ENCODE measurements around the gene LRPAP1. TPM values are rescaled to one million over a fixed set of nuclear protein-coding genes. Genes with fewer than 3 reads are reported as not detected.

Gene LRPAP1
- total RNA-seq, 1 experiment from 2014 or later = 90.8 TPM

DNA sequence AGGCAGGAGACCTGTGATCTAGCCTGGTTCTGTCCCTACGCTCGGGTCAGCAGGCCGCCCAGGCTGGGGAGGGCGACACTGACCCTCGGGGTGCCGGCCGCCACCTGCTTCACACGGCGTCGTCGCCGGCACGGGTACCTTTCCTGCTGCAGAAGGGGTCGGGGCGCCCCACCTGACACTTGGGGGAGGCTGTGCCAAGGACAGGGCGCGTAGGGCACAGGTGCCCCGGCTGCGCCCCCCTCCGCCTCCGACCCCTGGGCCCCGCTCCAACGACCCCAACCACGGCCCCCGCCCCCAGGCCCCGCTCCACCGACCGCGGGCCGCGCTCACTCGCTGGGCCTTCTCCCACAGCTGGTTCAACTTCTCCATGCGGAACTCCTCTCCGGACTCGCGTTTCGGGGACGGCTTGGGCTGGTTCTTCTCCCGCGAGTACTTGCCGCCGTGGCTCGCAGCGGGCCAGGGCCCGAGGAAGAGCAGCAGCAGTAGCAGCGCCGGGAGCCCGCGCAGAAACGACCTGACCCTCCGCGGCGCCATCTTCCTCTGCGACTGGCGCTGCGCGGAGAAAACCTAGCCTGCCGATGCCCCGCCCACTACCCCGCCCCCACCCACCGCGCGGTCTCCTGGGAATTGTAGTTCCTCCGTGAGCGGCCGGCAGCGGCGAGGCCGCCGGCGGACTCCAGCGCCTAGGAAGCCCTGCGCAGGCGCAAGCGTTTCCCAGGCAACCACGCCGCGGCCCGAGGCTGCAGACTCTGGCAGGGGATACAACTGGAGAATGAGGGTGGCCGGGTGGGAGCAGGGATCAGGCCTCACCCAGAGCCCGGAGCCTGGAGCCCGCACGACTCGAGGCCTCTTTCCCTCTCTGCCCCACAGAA is at the start of gene LRPAP1 (continued):
- TF ChIP-seq, protein P1, sequence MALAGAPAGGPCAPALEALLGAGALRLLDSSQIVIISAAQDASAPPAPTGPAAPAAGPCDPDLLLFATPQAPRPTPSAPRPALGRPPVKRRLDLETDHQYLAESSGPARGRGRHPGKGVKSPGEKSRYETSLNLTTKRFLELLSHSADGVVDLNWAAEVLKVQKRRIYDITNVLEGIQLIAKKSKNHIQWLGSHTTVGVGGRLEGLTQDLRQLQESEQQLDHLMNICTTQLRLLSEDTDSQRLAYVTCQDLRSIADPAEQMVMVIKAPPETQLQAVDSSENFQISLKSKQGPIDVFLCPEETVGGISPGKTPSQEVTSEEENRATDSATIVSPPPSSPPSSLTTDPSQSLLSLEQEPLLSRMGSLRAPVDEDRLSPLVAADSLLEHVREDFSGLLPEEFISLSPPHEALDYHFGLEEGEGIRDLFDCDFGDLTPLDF (CRISPR knock-in tag; IDR thresholded peaks at IDR 0.05) = 0 out of 2 replicates have a peak, but pooled peaks have one; percentile 25
- TF ChIP-seq ZNF423 (CRISPR knock-in tag; IDR thresholded peaks at IDR 0.05) = no peak
- peak; percentile 70; the same call in 1 of the 2 replicates for TF ChIP-seq MYBL2 (CRISPR knock-in tag; IDR thresholded peaks at IDR 0.05)
- TF ChIP-seq, protein P2, sequence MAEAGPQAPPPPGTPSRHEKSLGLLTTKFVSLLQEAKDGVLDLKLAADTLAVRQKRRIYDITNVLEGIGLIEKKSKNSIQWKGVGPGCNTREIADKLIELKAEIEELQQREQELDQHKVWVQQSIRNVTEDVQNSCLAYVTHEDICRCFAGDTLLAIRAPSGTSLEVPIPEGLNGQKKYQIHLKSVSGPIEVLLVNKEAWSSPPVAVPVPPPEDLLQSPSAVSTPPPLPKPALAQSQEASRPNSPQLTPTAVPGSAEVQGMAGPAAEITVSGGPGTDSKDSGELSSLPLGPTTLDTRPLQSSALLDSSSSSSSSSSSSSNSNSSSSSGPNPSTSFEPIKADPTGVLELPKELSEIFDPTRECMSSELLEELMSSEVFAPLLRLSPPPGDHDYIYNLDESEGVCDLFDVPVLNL (CRISPR knock-in tag; IDR thresholded peaks at IDR 0.05; ENCODE audit: borderline replicate concordance, low read depth) = 0 out of 2 replicates have a peak, but pooled peaks have one; percentile 50
- TF ChIP-seq TP53 (CRISPR knock-in tag; IDR thresholded peaks at IDR 0.05) = no peak
- TF ChIP-seq NFYB (CRISPR knock-in tag; conservative IDR thresholded peaks at IDR 0.05; ENCODE audit: low read depth) = no peak
- TF ChIP-seq, protein P3, sequence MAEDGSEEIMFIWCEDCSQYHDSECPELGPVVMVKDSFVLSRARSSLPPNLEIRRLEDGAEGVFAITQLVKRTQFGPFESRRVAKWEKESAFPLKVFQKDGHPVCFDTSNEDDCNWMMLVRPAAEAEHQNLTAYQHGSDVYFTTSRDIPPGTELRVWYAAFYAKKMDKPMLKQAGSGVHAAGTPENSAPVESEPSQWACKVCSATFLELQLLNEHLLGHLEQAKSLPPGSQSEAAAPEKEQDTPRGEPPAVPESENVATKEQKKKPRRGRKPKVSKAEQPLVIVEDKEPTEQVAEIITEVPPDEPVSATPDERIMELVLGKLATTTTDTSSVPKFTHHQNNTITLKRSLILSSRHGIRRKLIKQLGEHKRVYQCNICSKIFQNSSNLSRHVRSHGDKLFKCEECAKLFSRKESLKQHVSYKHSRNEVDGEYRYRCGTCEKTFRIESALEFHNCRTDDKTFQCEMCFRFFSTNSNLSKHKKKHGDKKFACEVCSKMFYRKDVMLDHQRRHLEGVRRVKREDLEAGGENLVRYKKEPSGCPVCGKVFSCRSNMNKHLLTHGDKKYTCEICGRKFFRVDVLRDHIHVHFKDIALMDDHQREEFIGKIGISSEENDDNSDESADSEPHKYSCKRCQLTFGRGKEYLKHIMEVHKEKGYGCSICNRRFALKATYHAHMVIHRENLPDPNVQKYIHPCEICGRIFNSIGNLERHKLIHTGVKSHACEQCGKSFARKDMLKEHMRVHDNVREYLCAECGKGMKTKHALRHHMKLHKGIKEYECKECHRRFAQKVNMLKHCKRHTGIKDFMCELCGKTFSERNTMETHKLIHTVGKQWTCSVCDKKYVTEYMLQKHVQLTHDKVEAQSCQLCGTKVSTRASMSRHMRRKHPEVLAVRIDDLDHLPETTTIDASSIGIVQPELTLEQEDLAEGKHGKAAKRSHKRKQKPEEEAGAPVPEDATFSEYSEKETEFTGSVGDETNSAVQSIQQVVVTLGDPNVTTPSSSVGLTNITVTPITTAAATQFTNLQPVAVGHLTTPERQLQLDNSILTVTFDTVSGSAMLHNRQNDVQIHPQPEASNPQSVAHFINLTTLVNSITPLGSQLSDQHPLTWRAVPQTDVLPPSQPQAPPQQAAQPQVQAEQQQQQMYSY (CRISPR knock-in tag; IDR thresholded peaks at IDR 0.05) = no peak
- TF ChIP-seq, protein P4, sequence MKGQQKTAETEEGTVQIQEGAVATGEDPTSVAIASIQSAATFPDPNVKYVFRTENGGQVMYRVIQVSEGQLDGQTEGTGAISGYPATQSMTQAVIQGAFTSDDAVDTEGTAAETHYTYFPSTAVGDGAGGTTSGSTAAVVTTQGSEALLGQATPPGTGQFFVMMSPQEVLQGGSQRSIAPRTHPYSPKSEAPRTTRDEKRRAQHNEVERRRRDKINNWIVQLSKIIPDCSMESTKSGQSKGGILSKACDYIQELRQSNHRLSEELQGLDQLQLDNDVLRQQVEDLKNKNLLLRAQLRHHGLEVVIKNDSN (CRISPR knock-in tag; IDR thresholded peaks at IDR 0.05) = no peak
- TF ChIP-seq PRRX2 (CRISPR knock-in tag; IDR thresholded peaks at IDR 0.05) = no peak
- TF ChIP-seq, protein P5, sequence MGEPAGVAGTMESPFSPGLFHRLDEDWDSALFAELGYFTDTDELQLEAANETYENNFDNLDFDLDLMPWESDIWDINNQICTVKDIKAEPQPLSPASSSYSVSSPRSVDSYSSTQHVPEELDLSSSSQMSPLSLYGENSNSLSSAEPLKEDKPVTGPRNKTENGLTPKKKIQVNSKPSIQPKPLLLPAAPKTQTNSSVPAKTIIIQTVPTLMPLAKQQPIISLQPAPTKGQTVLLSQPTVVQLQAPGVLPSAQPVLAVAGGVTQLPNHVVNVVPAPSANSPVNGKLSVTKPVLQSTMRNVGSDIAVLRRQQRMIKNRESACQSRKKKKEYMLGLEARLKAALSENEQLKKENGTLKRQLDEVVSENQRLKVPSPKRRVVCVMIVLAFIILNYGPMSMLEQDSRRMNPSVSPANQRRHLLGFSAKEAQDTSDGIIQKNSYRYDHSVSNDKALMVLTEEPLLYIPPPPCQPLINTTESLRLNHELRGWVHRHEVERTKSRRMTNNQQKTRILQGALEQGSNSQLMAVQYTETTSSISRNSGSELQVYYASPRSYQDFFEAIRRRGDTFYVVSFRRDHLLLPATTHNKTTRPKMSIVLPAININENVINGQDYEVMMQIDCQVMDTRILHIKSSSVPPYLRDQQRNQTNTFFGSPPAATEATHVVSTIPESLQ (CRISPR knock-in tag; IDR thresholded peaks at IDR 0.05) = no peak
- no peak for TF ChIP-seq CREM (CRISPR knock-in tag; IDR thresholded peaks at IDR 0.05)
- TF ChIP-seq, protein P6, sequence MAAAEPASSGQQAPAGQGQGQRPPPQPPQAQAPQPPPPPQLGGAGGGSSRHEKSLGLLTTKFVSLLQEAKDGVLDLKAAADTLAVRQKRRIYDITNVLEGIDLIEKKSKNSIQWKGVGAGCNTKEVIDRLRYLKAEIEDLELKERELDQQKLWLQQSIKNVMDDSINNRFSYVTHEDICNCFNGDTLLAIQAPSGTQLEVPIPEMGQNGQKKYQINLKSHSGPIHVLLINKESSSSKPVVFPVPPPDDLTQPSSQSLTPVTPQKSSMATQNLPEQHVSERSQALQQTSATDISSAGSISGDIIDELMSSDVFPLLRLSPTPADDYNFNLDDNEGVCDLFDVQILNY (CRISPR knock-in tag; IDR thresholded peaks at IDR 0.05) = 0 out of 2 replicates have a peak, but pooled peaks have one; percentile 47
- no peak for TF ChIP-seq FOXJ3 (CRISPR knock-in tag; IDR thresholded peaks at IDR 0.05; ENCODE audit: borderline replicate concordance)
- TF ChIP-seq, protein P7, sequence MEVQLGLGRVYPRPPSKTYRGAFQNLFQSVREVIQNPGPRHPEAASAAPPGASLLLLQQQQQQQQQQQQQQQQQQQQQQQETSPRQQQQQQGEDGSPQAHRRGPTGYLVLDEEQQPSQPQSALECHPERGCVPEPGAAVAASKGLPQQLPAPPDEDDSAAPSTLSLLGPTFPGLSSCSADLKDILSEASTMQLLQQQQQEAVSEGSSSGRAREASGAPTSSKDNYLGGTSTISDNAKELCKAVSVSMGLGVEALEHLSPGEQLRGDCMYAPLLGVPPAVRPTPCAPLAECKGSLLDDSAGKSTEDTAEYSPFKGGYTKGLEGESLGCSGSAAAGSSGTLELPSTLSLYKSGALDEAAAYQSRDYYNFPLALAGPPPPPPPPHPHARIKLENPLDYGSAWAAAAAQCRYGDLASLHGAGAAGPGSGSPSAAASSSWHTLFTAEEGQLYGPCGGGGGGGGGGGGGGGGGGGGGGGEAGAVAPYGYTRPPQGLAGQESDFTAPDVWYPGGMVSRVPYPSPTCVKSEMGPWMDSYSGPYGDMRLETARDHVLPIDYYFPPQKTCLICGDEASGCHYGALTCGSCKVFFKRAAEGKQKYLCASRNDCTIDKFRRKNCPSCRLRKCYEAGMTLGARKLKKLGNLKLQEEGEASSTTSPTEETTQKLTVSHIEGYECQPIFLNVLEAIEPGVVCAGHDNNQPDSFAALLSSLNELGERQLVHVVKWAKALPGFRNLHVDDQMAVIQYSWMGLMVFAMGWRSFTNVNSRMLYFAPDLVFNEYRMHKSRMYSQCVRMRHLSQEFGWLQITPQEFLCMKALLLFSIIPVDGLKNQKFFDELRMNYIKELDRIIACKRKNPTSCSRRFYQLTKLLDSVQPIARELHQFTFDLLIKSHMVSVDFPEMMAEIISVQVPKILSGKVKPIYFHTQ (CRISPR knock-in tag; IDR thresholded peaks at IDR 0.05) = no peak
- 0 out of 2 replicates have a peak, but pooled peaks have one; percentile 30 for TF ChIP-seq GABPB1 (CRISPR knock-in tag; IDR thresholded peaks at IDR 0.05)
- TF ChIP-seq, protein P8, sequence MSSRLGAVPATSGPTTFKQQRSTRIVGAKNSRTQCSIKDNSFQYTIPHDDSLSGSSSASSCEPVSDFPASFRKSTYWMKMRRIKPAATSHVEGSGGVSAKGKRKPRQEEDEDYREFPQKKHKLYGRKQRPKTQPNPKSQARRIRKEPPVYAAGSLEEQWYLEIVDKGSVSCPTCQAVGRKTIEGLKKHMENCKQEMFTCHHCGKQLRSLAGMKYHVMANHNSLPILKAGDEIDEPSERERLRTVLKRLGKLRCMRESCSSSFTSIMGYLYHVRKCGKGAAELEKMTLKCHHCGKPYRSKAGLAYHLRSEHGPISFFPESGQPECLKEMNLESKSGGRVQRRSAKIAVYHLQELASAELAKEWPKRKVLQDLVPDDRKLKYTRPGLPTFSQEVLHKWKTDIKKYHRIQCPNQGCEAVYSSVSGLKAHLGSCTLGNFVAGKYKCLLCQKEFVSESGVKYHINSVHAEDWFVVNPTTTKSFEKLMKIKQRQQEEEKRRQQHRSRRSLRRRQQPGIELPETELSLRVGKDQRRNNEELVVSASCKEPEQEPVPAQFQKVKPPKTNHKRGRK (CRISPR knock-in tag; IDR thresholded peaks at IDR 0.05; ENCODE audit: borderline replicate concordance) = no peak
- no peak for TF ChIP-seq SMAD4 (CRISPR knock-in tag; IDR thresholded peaks at IDR 0.05)
- TF ChIP-seq ESRRA (CRISPR knock-in tag; IDR thresholded peaks at IDR 0.05; ENCODE audit: borderline replicate concordance) = 0 out of 2 replicates have a peak, but pooled peaks have one; percentile 28
